NB4 (cell line): Measurements from ENCODE around the gene ZSCAN20.

Experiments
- MYC ChIP-seq: IDR thresholded peaks from 2 replicates; pipeline ENCODE4 v1.6.1; 2011; ENCODE audit warnings: low read depth, low read length
- POLR2A ChIP-seq: IDR thresholded peaks from 2 replicates; pipeline ENCODE4 v1.6.1; 2011; ENCODE audit warnings: mild to moderate bottlenecking; ENCODE audit not compliant: insufficient read length; ENCODE audit errors: extremely low read depth
- TF ChIP-seq, protein P1 (sequence below): IDR thresholded peaks from one replicate; pipeline ENCODE4 v1.5.1; 2012; ENCODE audit warnings: low read depth, low read length
- TF ChIP-seq, protein P2 (sequence below): IDR thresholded peaks from 2 replicates; pipeline ENCODE4 v1.6.1; 2011; ENCODE audit warnings: low read depth, low read length

DNA sequence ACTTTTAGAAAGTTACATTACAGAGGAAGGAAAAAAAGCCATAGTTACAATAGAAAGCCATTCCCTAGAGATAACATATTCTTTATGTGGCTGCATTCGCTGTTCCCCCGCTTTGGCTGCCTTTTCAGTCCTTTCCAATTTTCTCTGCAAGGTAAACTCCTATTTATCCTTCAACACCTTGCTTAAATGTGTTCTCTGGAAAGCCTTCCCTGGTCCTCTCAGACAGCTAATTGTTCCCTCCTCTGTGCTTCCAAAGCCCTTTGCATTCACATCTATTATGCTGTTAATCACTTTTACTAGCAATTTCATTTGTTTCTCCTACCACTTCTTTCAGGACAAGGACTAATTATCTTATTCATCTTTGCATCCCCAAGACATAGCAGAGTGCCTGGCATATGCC lies 43.1 kb upstream of the ZSCAN20 start:
- TF ChIP-seq, protein P1, sequence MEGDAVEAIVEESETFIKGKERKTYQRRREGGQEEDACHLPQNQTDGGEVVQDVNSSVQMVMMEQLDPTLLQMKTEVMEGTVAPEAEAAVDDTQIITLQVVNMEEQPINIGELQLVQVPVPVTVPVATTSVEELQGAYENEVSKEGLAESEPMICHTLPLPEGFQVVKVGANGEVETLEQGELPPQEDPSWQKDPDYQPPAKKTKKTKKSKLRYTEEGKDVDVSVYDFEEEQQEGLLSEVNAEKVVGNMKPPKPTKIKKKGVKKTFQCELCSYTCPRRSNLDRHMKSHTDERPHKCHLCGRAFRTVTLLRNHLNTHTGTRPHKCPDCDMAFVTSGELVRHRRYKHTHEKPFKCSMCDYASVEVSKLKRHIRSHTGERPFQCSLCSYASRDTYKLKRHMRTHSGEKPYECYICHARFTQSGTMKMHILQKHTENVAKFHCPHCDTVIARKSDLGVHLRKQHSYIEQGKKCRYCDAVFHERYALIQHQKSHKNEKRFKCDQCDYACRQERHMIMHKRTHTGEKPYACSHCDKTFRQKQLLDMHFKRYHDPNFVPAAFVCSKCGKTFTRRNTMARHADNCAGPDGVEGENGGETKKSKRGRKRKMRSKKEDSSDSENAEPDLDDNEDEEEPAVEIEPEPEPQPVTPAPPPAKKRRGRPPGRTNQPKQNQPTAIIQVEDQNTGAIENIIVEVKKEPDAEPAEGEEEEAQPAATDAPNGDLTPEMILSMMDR = no peak
- TF ChIP-seq POLR2A = no peak
- TF ChIP-seq, protein P2, sequence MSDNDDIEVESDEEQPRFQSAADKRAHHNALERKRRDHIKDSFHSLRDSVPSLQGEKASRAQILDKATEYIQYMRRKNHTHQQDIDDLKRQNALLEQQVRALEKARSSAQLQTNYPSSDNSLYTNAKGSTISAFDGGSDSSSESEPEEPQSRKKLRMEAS = no peak
- TF ChIP-seq MYC = no peak
